ENCODE measurements around the gene IL18RAP. TPM values are rescaled to one million over a fixed set of nuclear protein-coding genes. Genes with fewer than 3 reads are reported as not detected.

Gene IL18RAP
- total RNA-seq, 1 experiment from 2014 or later, result not detected

- Mint-ChIP-seq H3K27me3 (ENCODE audit: low read depth) (no peaks in the 10 kb centered on the region; the same call in 1 of the 2 replicates), H3K4me1 (peaks cover 8% of the 10 kb centered on the region), H3K4me3 (no peak overlapping the region), H3K36me3 (peaks cover 4% of the 10 kb centered on the region; the same call in 1 of the 2 replicates), H3K27ac (no peak overlapping the region), H3K9me3 (peaks cover 8% of the 10 kb centered on the region)
- DNase-seq (ENCODE audit: low spot score) (no peak), ATAC-seq (no peak)
- ChIA-PET POLR2A (interaction anchor here (0.7 kb wide), 1 partner anchor 729 kb away, joined by 3 read pairs; no protein-coding TSS in a partner anchor), CTCF (no interaction called here)
- TF ChIP-seq NR3C1 (CRISPR knock-in tag; conservative IDR thresholded peaks at IDR 0.05; ENCODE audit: low read depth) (no peak), PRDM15 (CRISPR knock-in tag; IDR thresholded peaks at IDR 0.05) (no peak), ZNF396 (CRISPR knock-in tag; IDR thresholded peaks at IDR 0.05; ENCODE audit: borderline replicate concordance) (no peak), SMAD4 (CRISPR knock-in tag; IDR thresholded peaks at IDR 0.05) (no peak), IRF1 (CRISPR knock-in tag; IDR thresholded peaks at IDR 0.05) (no peak), ZNF138 (CRISPR knock-in tag; conservative IDR thresholded peaks at IDR 0.05) (no peak)
Observed at GRCh38 chr2:102474785-102475184, 51.8 kb downstream of the IL18RAP start.

GRCh38 chr2:102478686-102479470 lies 55.9 kb downstream of the IL18RAP start:
- H3K27ac Mint-ChIP-seq, result no peak overlapping the region
- H3K4me3 Mint-ChIP-seq, result no peak overlapping the region
- ChIA-PET CTCF (interaction anchor here (1.0 to 1.3 kb wide), 6 partner anchors 9 to 227 kb away, joined by 3 to 9 read pairs (median 6); no protein-coding TSS in a partner anchor), POLR2A (no interaction called here)
- H3K4me1 Mint-ChIP-seq, result peaks cover 7% of the 10 kb centered on the region; the same call in 1 of the 2 replicates
- ATAC-seq (peak; percentile 84), DNase-seq (ENCODE audit: low spot score) (peak; percentile 48)
- no peaks in the 10 kb centered on the region; the same call in 1 of the 2 replicates for H3K27me3 Mint-ChIP-seq (ENCODE audit: low read depth)
- H3K36me3 Mint-ChIP-seq, result no peaks in the 10 kb centered on the region
- H3K9me3 Mint-ChIP-seq, result no peaks in the 10 kb centered on the region
- TF ChIP-seq ZNF512 (CRISPR knock-in tag; IDR thresholded peaks at IDR 0.05; ENCODE audit: borderline replicate concordance) (no peak), ATF1 (CRISPR knock-in tag; IDR thresholded peaks at IDR 0.05) (no peak), FOXJ3 (CRISPR knock-in tag; IDR thresholded peaks at IDR 0.05; ENCODE audit: borderline replicate concordance) (no peak), FOXP4 (CRISPR knock-in tag; IDR thresholded peaks at IDR 0.05) (no peak), USF1 (CRISPR knock-in tag; IDR thresholded peaks at IDR 0.05) (no peak), TCF7 (CRISPR knock-in tag; IDR thresholded peaks at IDR 0.05; ENCODE audit: low read depth) (no peak), CREM (CRISPR knock-in tag; IDR thresholded peaks at IDR 0.05) (no peak), CTCF (IDR thresholded peaks at IDR 0.05) (no peak), ERG (CRISPR knock-in tag; IDR thresholded peaks at IDR 0.05) (no peak), NFE2L1 (CRISPR knock-in tag; IDR thresholded peaks at IDR 0.05) (no peak)

All from WTC11 (cell line).